ENCODE measurements around the gene ZSWIM1. TPM values are rescaled to one million over a fixed set of nuclear protein-coding genes. Genes with fewer than 3 reads are reported as not detected.

The ZSWIM1 gene
- total and polyA plus RNA-seq, 10 of the 15 experiments (the other 5 are each of a cell fraction or from before 2014, with no cell fraction given): 2.4 to 16.0 (median 9.8) TPM

- Histone ChIP-seq H2AFZ (ENCODE audit: control insufficient read depth, low read depth, low read length) (no peak overlapping the region), H3K4me3 (no peak overlapping the region), H3K27ac (ENCODE audit: control insufficient read depth, insufficient read depth) (no peak overlapping the region), H3K27me3 (replicated peaks in 1 of 2; ENCODE audit: control insufficient read depth in 2 of 2, insufficient read depth in 2 of 2, low read length in 1 of 2) (no peaks in the 10 kb centered on the region), H3K4me2 (ENCODE audit: control insufficient read depth, insufficient read depth) (no peak overlapping the region), H4K20me1 (ENCODE audit: control insufficient read depth, insufficient read depth) (no peaks in the 10 kb centered on the region), H3K79me2 (ENCODE audit: control insufficient read depth, insufficient read depth, low read length) (no peaks in the 10 kb centered on the region), H3K9ac (ENCODE audit: control insufficient read depth, insufficient read depth, low read length) (no peak overlapping the region), H3K4me1 (ENCODE audit: control insufficient read depth, insufficient read depth, low read length) (peaks cover 15% of the 10 kb centered on the region), H3K36me3 (ENCODE audit: control insufficient read depth in 2 of 2, insufficient read depth in 2 of 2, low read length in 1 of 2) (peaks cover 0 to 4% of the 10 kb centered on the region in 2 experiments; a peak in 2 of 4 replicates), H3K9me3 (replicated peaks; ENCODE audit: control insufficient read depth, insufficient read depth, low read length) (no peaks in the 10 kb centered on the region)
- ChIA-PET POLR2A (interaction anchor here (1.1 kb wide), 1 partner anchor 13 kb away, joined by 3 read pairs; no protein-coding TSS in a partner anchor), SMC1A (ENCODE audit: uncharacterized antibody, unreplicated experiment) (no interaction called here), RAD21 (ENCODE audit: unreplicated experiment) (no interaction called here), CTCF (interaction anchor here (0.6 kb wide), 1 partner anchor 36 kb away, joined by 3 read pairs; no protein-coding TSS in a partner anchor)
- ATAC-seq (no peak), FAIRE-seq (no peak), DNase-seq (ENCODE audit: low read depth, low spot score) (no peak)
- 87% methylated on average over 12 of the region's 14 CpGs for WGBS (ENCODE audit: insufficient coverage, insufficient replicate concordance, low lambda C conversion rate, missing lambda C conversion rate)
- intact Hi-C loops (cut with micrococcal nuclease; ENCODE audit: unreplicated experiment): no loop called here
- no peak for TF ChIP-seq SUPT20H (IDR thresholded peaks at IDR 0.05; ENCODE audit: borderline replicate concordance, control insufficient read depth, low read depth, low read length)
- no peak for TF ChIP-seq NR2F1 (conservative IDR thresholded peaks at IDR 0.05)
- no peak for TF ChIP-seq CEBPB (IDR thresholded peaks at IDR 0.05; ENCODE audit: borderline replicate concordance in 1 of 2, low read depth in 2 of 2, low read length in 2 of 2)
- TF ChIP-seq POLR2AphosphoS5 (IDR thresholded peaks at IDR 0.05; ENCODE audit: low read length): no peak
- no TSS peak for BruUV-seq (replicated peaks)
- in situ Hi-C loops (cut with MboI): no loop called here
These were observed 15.7 kb downstream of the ZSWIM1 start for GRCh38 chr20:45896641-45897161.

- H2AFZ ChIP-seq (ENCODE audit: control insufficient read depth, low read depth, low read length): no peak overlapping the region
- H3K4me1 ChIP-seq (ENCODE audit: control insufficient read depth, insufficient read depth, low read length): peaks cover 9% of the 10 kb centered on the region
- no peaks in the 10 kb centered on the region for H4K20me1 ChIP-seq (ENCODE audit: control insufficient read depth, insufficient read depth)
- ChIA-PET POLR2A (interaction anchor here (1.1 kb wide), 1 partner anchor 13 kb away, joined by 3 read pairs; no protein-coding TSS in a partner anchor), SMC1A (ENCODE audit: uncharacterized antibody, unreplicated experiment) (no interaction called here), RAD21 (ENCODE audit: unreplicated experiment) (no interaction called here), CTCF (no interaction called here)
- DNase-seq (ENCODE audit: low read depth, low spot score) (no peak), FAIRE-seq (no peak), ATAC-seq (no peak)
- no peak overlapping the region for H3K9ac ChIP-seq (ENCODE audit: control insufficient read depth, insufficient read depth, low read length)
- 76% methylated on average over 2 of the region's 2 CpGs for WGBS (ENCODE audit: insufficient coverage, insufficient replicate concordance, low lambda C conversion rate, missing lambda C conversion rate)
- no peaks in the 10 kb centered on the region for H3K79me2 ChIP-seq (ENCODE audit: control insufficient read depth, insufficient read depth, low read length)
- H3K27me3 ChIP-seq (replicated peaks in 1 of 2; ENCODE audit: control insufficient read depth in 2 of 2, insufficient read depth in 2 of 2, low read length in 1 of 2): no peaks in the 10 kb centered on the region
- peaks cover 0 to 4% of the 10 kb centered on the region in 2 experiments; a peak in 2 of 4 replicates for H3K36me3 ChIP-seq (ENCODE audit: control insufficient read depth in 2 of 2, insufficient read depth in 2 of 2, low read length in 1 of 2)
- intact Hi-C loops (cut with micrococcal nuclease; ENCODE audit: unreplicated experiment): no loop called here
- in situ Hi-C loops (cut with MboI): no loop called here
- H3K27ac ChIP-seq (ENCODE audit: control insufficient read depth, insufficient read depth): no peak overlapping the region
- no peaks in the 10 kb centered on the region for H3K9me3 ChIP-seq (replicated peaks; ENCODE audit: control insufficient read depth, insufficient read depth, low read length)
- no TSS peak for BruUV-seq (replicated peaks)
- no peak overlapping the region for H3K4me2 ChIP-seq (ENCODE audit: control insufficient read depth, insufficient read depth)
- H3K4me3 ChIP-seq: no peak overlapping the region
- no peak for TF ChIP-seq ELK1 (IDR thresholded peaks at IDR 0.05; ENCODE audit: low read depth, low read length)
- TF ChIP-seq REST (IDR thresholded peaks at IDR 0.05; ENCODE audit: low read depth, low read length): no peak
- no peak for TF ChIP-seq USF1 (IDR thresholded peaks at IDR 0.05; ENCODE audit: borderline replicate concordance, extremely low read length, insufficient read depth, low read depth, low read length)
- TF ChIP-seq ATF7 (IDR thresholded peaks at IDR 0.05; ENCODE audit: low read depth): no peak
- TF ChIP-seq ZNF384 (IDR thresholded peaks at IDR 0.05; ENCODE audit: borderline replicate concordance, low read depth, low read length): no peak
- TF ChIP-seq EGR1 (IDR thresholded peaks at IDR 0.05; ENCODE audit: borderline replicate concordance in 1 of 2, low read depth in 2 of 2, low read length in 2 of 2): no peak
- TF ChIP-seq EZH2 (IDR thresholded peaks at IDR 0.05; ENCODE audit: borderline replicate concordance, control insufficient read depth, low read depth, low read length): no peak
These were observed 16.3 kb downstream of the ZSWIM1 start for GRCh38 chr20:45897289-45897688.

Measured in GM12878 (cell line).